ENCODE data around the gene IMPA2. TPM values are rescaled to one million over a fixed set of nuclear protein-coding genes. Genes with fewer than 3 reads are reported as not detected.

Gene IMPA2
- total RNA-seq, 4 donors from 2014 or later, result 112 to 385 (median 215) TPM

- Histone ChIP-seq H3K27me3 (no peaks in the 10 kb centered on the region), H3K4me1 (peaks cover 7 to 47% (median 10%) of the 10 kb centered on the region in 3 donors), H3K4me3 (peak overlapping the region; percentile 43 to 59), H3K27ac (peak overlapping the region; percentile 92 to 99 (median 96)), H3K9me3 (no peaks in the 10 kb centered on the region), H3K36me3 (no peaks in the 10 kb centered on the region)
- ATAC-seq, result peak; percentile 94
- 4% methylated on average over 15 to 20 of the region's 55 CpGs for WGBS, 2 donors (ENCODE audit: low coverage in 1 of 2)
- TF ChIP-seq CTCF (IDR thresholded peaks at IDR 0.05), result peak in 1 of 4 experiments; percentile 33
- TF ChIP-seq POLR2AphosphoS5 (IDR thresholded peaks at IDR 0.05), result peak; percentile 94
- TF ChIP-seq POLR2A (IDR thresholded peaks at IDR 0.05), result peak in 1 of 2 donors; percentile 61
- no peak for TF ChIP-seq EP300 (IDR thresholded peaks at IDR 0.05)
Observed at GRCh38 chr18:11947214-11948191, 33.8 kb upstream of the IMPA2 start.

- Histone ChIP-seq H3K4me3 (no peak overlapping the region), H3K27ac (peak overlapping the region; percentile 92 to 99 (median 96))
- 32 to 39% methylated on average over 5 to 6 of the region's 6 CpGs for WGBS, 2 donors (ENCODE audit: low coverage in 1 of 2)
Observed at GRCh38 chr18:11948852-11949523, 32.3 kb upstream of the IMPA2 start.

GRCh38 chr18:11950824-11951223 is 30.5 kb upstream of the IMPA2 start:
- no peak for ATAC-seq
- no peak overlapping the region for H3K4me3 ChIP-seq
- WGBS, 2 donors (ENCODE audit: low coverage in 1 of 2), result 69 to 80% methylated on average over 2 to 5 of the region's 5 CpGs

More at GRCh38 chr18:11948852-11949523, 32.3 kb upstream of the IMPA2 start:
- TF ChIP-seq POLR2AphosphoS5 (IDR thresholded peaks at IDR 0.05) (peak; percentile 89), CTCF (IDR thresholded peaks at IDR 0.05) (no peak)
- Histone ChIP-seq H3K4me1 (peaks cover 7 to 47% (median 10%) of the 10 kb centered on the region in 3 donors), H3K36me3 (no peaks in the 10 kb centered on the region), H3K27me3 (no peaks in the 10 kb centered on the region), H3K9me3 (no peaks in the 10 kb centered on the region)
- peak; percentile 16 for ATAC-seq

DNA sequence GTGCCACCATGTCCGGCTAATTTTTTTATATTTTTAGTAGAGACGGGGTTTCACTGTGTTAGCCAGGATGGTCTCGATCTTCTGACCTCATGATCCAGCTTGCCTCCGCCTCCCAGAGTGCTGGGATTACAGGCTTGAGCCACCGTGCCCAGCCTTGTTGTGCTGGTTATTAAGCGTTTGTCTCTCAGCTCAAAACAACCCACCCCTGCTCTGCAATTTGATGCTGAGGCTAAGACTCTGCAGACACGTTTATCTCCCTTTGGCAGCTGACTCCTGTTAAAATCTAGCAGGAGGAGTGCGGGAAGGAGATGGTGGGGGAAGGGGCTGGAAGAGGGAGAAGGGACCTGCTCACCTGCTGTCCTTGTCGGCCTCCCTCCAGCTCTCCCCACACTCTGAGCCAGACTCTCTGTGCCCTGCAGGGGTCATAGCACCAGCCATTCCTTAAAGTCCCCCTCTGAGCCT is 29.9 kb upstream of the IMPA2 start:
- no peaks in the 10 kb centered on the region for H3K36me3 ChIP-seq
- peaks cover 0 to 3% (median 0%) of the 10 kb centered on the region in 3 donors for H3K9me3 ChIP-seq
- TF ChIP-seq POLR2AphosphoS5 (IDR thresholded peaks at IDR 0.05), result no peak
- no peak for TF ChIP-seq EP300 (IDR thresholded peaks at IDR 0.05)
- WGBS, 2 donors (ENCODE audit: low coverage in 1 of 2), result 56% methylated on average over 8 of the region's 9 CpGs; no CpG with 5 or more reads in 1 of the 2 donors
- no peaks in the 10 kb centered on the region for H3K27me3 ChIP-seq
- peak overlapping the region in 2 of 4 donors; percentile 34 to 99 for H3K27ac ChIP-seq
- no peak overlapping the region for H3K4me3 ChIP-seq
- peaks cover 4 to 40% (median 10%) of the 10 kb centered on the region in 3 donors for H3K4me1 ChIP-seq
- no peak for ATAC-seq

More at GRCh38 chr18:11950824-11951223, 30.5 kb upstream of the IMPA2 start:
- TF ChIP-seq CTCF (IDR thresholded peaks at IDR 0.05) (no peak), POLR2A (IDR thresholded peaks at IDR 0.05) (no peak), POLR2AphosphoS5 (IDR thresholded peaks at IDR 0.05) (no peak), EP300 (IDR thresholded peaks at IDR 0.05) (no peak)
- H3K4me1 ChIP-seq, result peaks cover 7 to 46% (median 10%) of the 10 kb centered on the region in 3 donors
- H3K27ac ChIP-seq, result peak overlapping the region in 2 of 4 donors; percentile 94 to 99
- H3K27me3 ChIP-seq, result no peaks in the 10 kb centered on the region
- H3K9me3 ChIP-seq, result peaks cover 0 to 3% (median 0%) of the 10 kb centered on the region in 3 donors
- no peaks in the 10 kb centered on the region for H3K36me3 ChIP-seq

DNA sequence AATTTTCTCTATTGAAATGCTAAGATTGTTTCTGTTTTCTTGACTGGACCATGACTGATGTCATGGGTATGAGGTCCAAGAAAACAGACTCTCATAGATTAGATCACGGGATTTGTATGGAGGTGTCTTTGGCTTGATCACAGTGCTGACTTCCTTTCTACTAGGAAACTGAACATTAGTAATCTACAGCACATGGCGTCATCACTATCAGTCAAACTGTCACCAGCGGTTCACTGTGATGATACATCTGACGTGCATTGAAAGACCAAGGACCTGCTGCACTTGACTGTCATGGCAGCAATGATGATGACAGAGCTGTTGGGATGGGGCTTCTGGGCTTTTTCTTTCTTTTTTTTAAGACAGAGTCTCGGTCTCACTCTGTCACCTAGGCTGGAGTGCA is 28.2 kb upstream of the IMPA2 start:
- Histone ChIP-seq H3K9me3 (peaks cover 0 to 16% (median 0%) of the 10 kb centered on the region in 3 donors), H3K4me1 (peaks cover 0 to 27% (median 5%) of the 10 kb centered on the region in 3 donors), H3K27me3 (no peaks in the 10 kb centered on the region), H3K27ac (no peak overlapping the region), H3K36me3 (no peaks in the 10 kb centered on the region), H3K4me3 (no peak overlapping the region)
- ATAC-seq, result no peak
- TF ChIP-seq POLR2A (IDR thresholded peaks at IDR 0.05), result no peak
- no peak for TF ChIP-seq POLR2AphosphoS5 (IDR thresholded peaks at IDR 0.05)
- no peak for TF ChIP-seq CTCF (IDR thresholded peaks at IDR 0.05)
- TF ChIP-seq EP300 (IDR thresholded peaks at IDR 0.05), result no peak
- 94 to 100% methylated on average over 2 to 5 of the region's 5 CpGs for WGBS, 2 donors (ENCODE audit: low coverage in 1 of 2)

Measured in gastroesophageal sphincter (tissue), 4 donors.